ENCODE measurements around the gene TSNAXIP1. TPM values are rescaled to one million over a fixed set of nuclear protein-coding genes. Genes with fewer than 3 reads are reported as not detected.

TSNAXIP1 gene
- total and polyA plus RNA-seq, 10 of the 15 experiments (the other 5 are each of a cell fraction or from before 2014, with no cell fraction given): 0.09 to 0.63 (median 0.37) TPM; not detected in 1

DNA sequence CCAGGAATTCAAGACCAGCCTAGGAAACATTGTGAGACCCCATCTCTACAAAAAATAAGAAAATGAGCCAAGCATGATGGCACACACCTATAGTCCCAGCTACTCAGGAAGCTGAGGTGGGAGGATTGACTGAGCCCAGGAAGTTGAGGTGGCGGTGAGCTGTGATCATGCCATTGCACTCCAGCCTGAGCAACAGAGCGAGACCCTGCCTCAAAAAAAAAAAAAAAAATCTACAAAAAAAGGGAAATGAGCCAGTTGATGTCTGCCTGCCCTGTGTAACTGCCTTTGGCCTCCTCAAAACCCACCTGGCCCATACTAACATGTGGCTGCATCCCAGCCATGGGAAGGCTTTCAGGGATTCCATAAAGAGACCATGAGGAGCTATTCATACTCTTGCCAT is 4.8 kb upstream of the TSNAXIP1 start:
- H3K4me2 ChIP-seq (ENCODE audit: control insufficient read depth, insufficient read depth): peak overlapping the region; percentile 80
- RAD21 ChIA-PET (ENCODE audit: unreplicated experiment): interaction anchor here (0.8 to 1.7 kb wide), 7 partner anchors 10 to 321 kb away, joined by 3 to 7 read pairs (median 4); partner anchors contain the start of gene ATP6V0D1
- peak; percentile 88 for TF ChIP-seq PAX5 (IDR thresholded peaks at IDR 0.05; ENCODE audit: borderline replicate concordance, low read depth, low read length)
- TF ChIP-seq JUNB (IDR thresholded peaks at IDR 0.05): 0 out of 2 replicates have a peak, but pooled peaks have one; percentile 17
- TF ChIP-seq GABPA (IDR thresholded peaks at IDR 0.05; ENCODE audit: low read depth): 0 out of 2 replicates have a peak, but pooled peaks have one; percentile 13
- no peak for TF ChIP-seq SMARCA5 (IDR thresholded peaks at IDR 0.05)
- TF ChIP-seq LARP7 (IDR thresholded peaks at IDR 0.05): no peak
- TF ChIP-seq CHD1 (IDR thresholded peaks at IDR 0.05; ENCODE audit: low read depth, low read length): no peak
- TF ChIP-seq BRCA1 (IDR thresholded peaks at IDR 0.05; ENCODE audit: low read depth, low read length): no peak
- peak; percentile 79 for TF ChIP-seq RUNX3 (IDR thresholded peaks at IDR 0.05; ENCODE audit: low read length)
- TF ChIP-seq NFYB (IDR thresholded peaks at IDR 0.05; ENCODE audit: insufficient read depth, low read depth, low read length): no peak
- no peak for TF ChIP-seq RCOR1 (conservative IDR thresholded peaks at IDR 0.05; ENCODE audit: low read depth, low read length)
- TF ChIP-seq ZNF384 (IDR thresholded peaks at IDR 0.05; ENCODE audit: borderline replicate concordance, low read depth, low read length): peak; percentile 73; the same call in 1 of the 2 replicates
- TF ChIP-seq SPI1 (IDR thresholded peaks at IDR 0.05; ENCODE audit: borderline replicate concordance, insufficient read depth, low read depth, low read length): peak; percentile 85
- TF ChIP-seq, protein P1, sequence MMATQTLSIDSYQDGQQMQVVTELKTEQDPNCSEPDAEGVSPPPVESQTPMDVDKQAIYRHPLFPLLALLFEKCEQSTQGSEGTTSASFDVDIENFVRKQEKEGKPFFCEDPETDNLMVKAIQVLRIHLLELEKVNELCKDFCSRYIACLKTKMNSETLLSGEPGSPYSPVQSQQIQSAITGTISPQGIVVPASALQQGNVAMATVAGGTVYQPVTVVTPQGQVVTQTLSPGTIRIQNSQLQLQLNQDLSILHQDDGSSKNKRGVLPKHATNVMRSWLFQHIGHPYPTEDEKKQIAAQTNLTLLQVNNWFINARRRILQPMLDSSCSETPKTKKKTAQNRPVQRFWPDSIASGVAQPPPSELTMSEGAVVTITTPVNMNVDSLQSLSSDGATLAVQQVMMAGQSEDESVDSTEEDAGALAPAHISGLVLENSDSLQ (IDR thresholded peaks at IDR 0.05): no peak
- no peak for TF ChIP-seq CBX5 (IDR thresholded peaks at IDR 0.05; ENCODE audit: low read depth)
- peak; percentile 43; the same call in 1 of the 2 replicates for TF ChIP-seq NFIC (IDR thresholded peaks at IDR 0.05; ENCODE audit: low read depth, low read length)
- TF ChIP-seq, protein P2, sequence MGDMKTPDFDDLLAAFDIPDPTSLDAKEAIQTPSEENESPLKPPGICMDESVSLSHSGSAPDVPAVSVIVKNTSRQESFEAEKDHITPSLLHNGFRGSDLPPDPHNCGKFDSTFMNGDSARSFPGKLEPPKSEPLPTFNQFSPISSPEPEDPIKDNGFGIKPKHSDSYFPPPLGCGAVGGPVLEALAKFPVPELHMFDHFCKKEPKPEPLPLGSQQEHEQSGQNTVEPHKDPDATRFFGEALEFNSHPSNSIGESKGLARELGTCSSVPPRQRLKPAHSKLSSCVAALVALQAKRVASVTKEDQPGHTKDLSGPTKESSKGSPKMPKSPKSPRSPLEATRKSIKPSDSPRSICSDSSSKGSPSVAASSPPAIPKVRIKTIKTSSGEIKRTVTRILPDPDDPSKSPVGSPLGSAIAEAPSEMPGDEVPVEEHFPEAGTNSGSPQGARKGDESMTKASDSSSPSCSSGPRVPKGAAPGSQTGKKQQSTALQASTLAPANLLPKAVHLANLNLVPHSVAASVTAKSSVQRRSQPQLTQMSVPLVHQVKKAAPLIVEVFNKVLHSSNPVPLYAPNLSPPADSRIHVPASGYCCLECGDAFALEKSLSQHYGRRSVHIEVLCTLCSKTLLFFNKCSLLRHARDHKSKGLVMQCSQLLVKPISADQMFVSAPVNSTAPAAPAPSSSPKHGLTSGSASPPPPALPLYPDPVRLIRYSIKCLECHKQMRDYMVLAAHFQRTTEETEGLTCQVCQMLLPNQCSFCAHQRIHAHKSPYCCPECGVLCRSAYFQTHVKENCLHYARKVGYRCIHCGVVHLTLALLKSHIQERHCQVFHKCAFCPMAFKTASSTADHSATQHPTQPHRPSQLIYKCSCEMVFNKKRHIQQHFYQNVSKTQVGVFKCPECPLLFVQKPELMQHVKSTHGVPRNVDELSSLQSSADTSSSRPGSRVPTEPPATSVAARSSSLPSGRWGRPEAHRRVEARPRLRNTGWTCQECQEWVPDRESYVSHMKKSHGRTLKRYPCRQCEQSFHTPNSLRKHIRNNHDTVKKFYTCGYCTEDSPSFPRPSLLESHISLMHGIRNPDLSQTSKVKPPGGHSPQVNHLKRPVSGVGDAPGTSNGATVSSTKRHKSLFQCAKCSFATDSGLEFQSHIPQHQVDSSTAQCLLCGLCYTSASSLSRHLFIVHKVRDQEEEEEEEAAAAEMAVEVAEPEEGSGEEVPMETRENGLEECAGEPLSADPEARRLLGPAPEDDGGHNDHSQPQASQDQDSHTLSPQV (IDR thresholded peaks at IDR 0.05): no peak
- no peak for TF ChIP-seq DPF2 (IDR thresholded peaks at IDR 0.05)
- no peak for TF ChIP-seq HDGF (IDR thresholded peaks at IDR 0.05)
- TF ChIP-seq MTA2 (IDR thresholded peaks at IDR 0.05; ENCODE audit: low read depth): peak; percentile 57; the same call in 1 of the 2 replicates
- TF ChIP-seq TCF7 (IDR thresholded peaks at IDR 0.05; ENCODE audit: borderline replicate concordance): peak; percentile 42; the same call in 1 of the 2 replicates
- TF ChIP-seq SP1 (IDR thresholded peaks at IDR 0.05; ENCODE audit: low read depth, low read length): peak; percentile 37
- no peak for TF ChIP-seq ZNF622 (IDR thresholded peaks at IDR 0.05)
- TF ChIP-seq IKZF2 (IDR thresholded peaks at IDR 0.05): peak; percentile 78 to 82

More for the DNA sequence above, 4.8 kb upstream of the TSNAXIP1 start:
- Histone ChIP-seq H3K9me3 (replicated peaks; ENCODE audit: control insufficient read depth, insufficient read depth, low read length) (no peaks in the 10 kb centered on the region), H3K9ac (ENCODE audit: control insufficient read depth, insufficient read depth, low read length) (no peak overlapping the region), H3K79me2 (ENCODE audit: control insufficient read depth, insufficient read depth, low read length) (peaks cover 66% of the 10 kb centered on the region), H3K27me3 (replicated peaks in 1 of 2; ENCODE audit: control insufficient read depth in 2 of 2, insufficient read depth in 2 of 2, low read length in 1 of 2) (no peaks in the 10 kb centered on the region), H3K4me1 (ENCODE audit: control insufficient read depth, insufficient read depth, low read length) (peaks cover 26% of the 10 kb centered on the region), H3K27ac (ENCODE audit: control insufficient read depth, insufficient read depth) (peak overlapping the region; percentile 75), H4K20me1 (ENCODE audit: control insufficient read depth, insufficient read depth) (no peaks in the 10 kb centered on the region; the same call in 1 of the 2 replicates), H2AFZ (ENCODE audit: control insufficient read depth, low read depth, low read length) (no peak overlapping the region), H3K36me3 (ENCODE audit: control insufficient read depth in 2 of 2, insufficient read depth in 2 of 2, low read length in 1 of 2) (peaks cover 2 to 4% of the 10 kb centered on the region in 2 experiments; a peak in 3 of 4 replicates), H3K4me3 (peak overlapping the region; percentile 48; the same call in 1 of the 2 replicates)
- WGBS (ENCODE audit: insufficient coverage, insufficient replicate concordance, low lambda C conversion rate, missing lambda C conversion rate): 0% methylated on average over 1 of the region's 2 CpGs
- no TSS peak for BruUV-seq (replicated peaks)
- DNase-seq (ENCODE audit: low read depth, low spot score): peak; percentile 57
- POLR2A ChIA-PET: interaction anchor here (0.5 to 2.5 kb wide), 5 partner anchors 15 to 709 kb away, joined by 4 to 17 read pairs (median 6); partner anchors contain the start of gene GFOD2
- peak; percentile 13 for ATAC-seq
- in situ Hi-C loops (cut with MboI): no loop called here
- SMC1A ChIA-PET (ENCODE audit: uncharacterized antibody, unreplicated experiment): interaction anchor here (1.2 to 2.5 kb wide), 5 partner anchors 9 to 278 kb away, joined by 3 to 8 read pairs (median 3); no protein-coding TSS in a partner anchor
- no peak for FAIRE-seq
- intact Hi-C loops (cut with micrococcal nuclease; ENCODE audit: unreplicated experiment): no loop called here
- CTCF ChIA-PET: interaction anchor here (0.6 to 3.9 kb wide), 7 partner anchors 14 to 283 kb away, joined by 3 to 44 read pairs (median 4); no protein-coding TSS in a partner anchor
